HEK293 (cell line): ENCODE measurements around the gene CPTP.

Experiments
- CTCF ChIA-PET: fragments of 350-600 bp; formaldehyde crosslinking; extraction: SDS; loops from one replicate; lab custom pipeline; 2021; ENCODE audit warnings: antibody characterized with exemption; lab: Yijun Ruan, JAX
- POLR2A ChIA-PET: fragments of 300-600 bp; formaldehyde crosslinking; extraction: SDS; loops from one replicate; lab custom pipeline; 2020; ENCODE audit warnings: antibody characterized with exemption, inconsistent platforms; lab: Yijun Ruan, JAX
- H3K27ac ChIP-seq: fragments of 200-500 bp; sonication (Bioruptor generic); 2 replicates; pipeline ENCODE4 v1.5.1; 2014; ENCODE audit warnings: low read depth, low read length, control low read depth, inconsistent platforms; ENCODE audit errors: extremely low read depth
- H3K36me3 ChIP-seq, 2 experiments: fragments of 200-500 bp in 1 of 2; sonication (Bioruptor generic) in 1 of 2; 1 replicate in 1 of 2; 2 replicates in 1 of 2; pipeline ENCODE4 v1.5.1; 2014 to 2017; ENCODE audit warnings: inconsistent platforms in 2 of 2, low read length in 2 of 2; ENCODE audit not compliant: control insufficient read depth in 2 of 2, insufficient read depth in 1 of 2
- H3K4me1 ChIP-seq: fragments of 200-500 bp; sonication (Bioruptor generic); 2 replicates; pipeline ENCODE4 v1.5.1; 2014; ENCODE audit warnings: mild to moderate bottlenecking, low read length, inconsistent platforms; ENCODE audit not compliant: control insufficient read depth, insufficient read depth
- H3K4me3 ChIP-seq: 2 replicates; pipeline ENCODE4 v1.5.1; 2011; ENCODE audit warnings: low read depth, mild to moderate bottlenecking, control low read depth, low read length, moderate library complexity
- H3K9me3 ChIP-seq: fragments of 200-500 bp; sonication (Bioruptor generic); 2 replicates; pipeline ENCODE4 v1.5.1; 2014; ENCODE audit warnings: low read depth, low read length, inconsistent platforms; ENCODE audit not compliant: control insufficient read depth, insufficient read depth
- GLIS1 ChIP-seq: fragments of 450-650 bp; formaldehyde crosslinking; IDR thresholded peaks from 2 replicates; pipeline ENCODE4 v1.5.1; 2016; ENCODE audit warnings: missing biosample characterization, missing genetic modification characterization
- GLIS2 ChIP-seq: fragments of 450-650 bp; formaldehyde crosslinking; IDR thresholded peaks from 2 replicates; pipeline ENCODE4 v1.5.1; 2016; ENCODE audit warnings: missing biosample characterization, missing genetic modification characterization
- PATZ1 ChIP-seq: fragments of 450-650 bp; formaldehyde crosslinking; IDR thresholded peaks from 2 replicates; pipeline ENCODE4 v1.5.1; 2016; ENCODE audit warnings: missing biosample characterization, missing genetic modification characterization
- SP7 ChIP-seq: fragments of 450-650 bp; formaldehyde crosslinking; IDR thresholded peaks from 2 replicates; pipeline ENCODE4 v1.5.1; 2016; ENCODE audit warnings: missing biosample characterization, missing genetic modification characterization
- ZBTB49 ChIP-seq: fragments of 450-650 bp; formaldehyde crosslinking; IDR thresholded peaks from 2 replicates; pipeline ENCODE4 v1.5.1; 2016; ENCODE audit warnings: missing biosample characterization, missing genetic modification characterization, low read depth
- ZIC2 ChIP-seq: fragments of 450-650 bp; formaldehyde crosslinking; IDR thresholded peaks from 2 replicates; pipeline ENCODE4 v1.5.1; 2016; ENCODE audit warnings: missing biosample characterization, missing genetic modification characterization
- ZNF26 ChIP-seq: fragments of 450-650 bp; formaldehyde crosslinking; IDR thresholded peaks from 2 replicates; pipeline ENCODE4 v1.5.1; 2016; ENCODE audit warnings: missing biosample characterization, missing genetic modification characterization
- ZNF280C ChIP-seq: fragments of 450-650 bp; formaldehyde crosslinking; IDR thresholded peaks from 2 replicates; pipeline ENCODE4 v1.5.1; 2016; ENCODE audit warnings: missing biosample characterization, missing genetic modification characterization
- ZNF324 ChIP-seq: fragments of 450-650 bp; formaldehyde crosslinking; IDR thresholded peaks from 2 replicates; pipeline ENCODE4 v1.5.1; 2016; ENCODE audit warnings: missing biosample characterization, missing genetic modification characterization
- ZNF426 ChIP-seq: fragments of 450-650 bp; formaldehyde crosslinking; IDR thresholded peaks from 2 replicates; pipeline ENCODE4 v1.5.1; 2017; ENCODE audit warnings: missing biosample characterization, missing genetic modification characterization, mild to moderate bottlenecking, inconsistent platforms, moderate library complexity
- ZNF473 ChIP-seq: fragments of 450-650 bp; formaldehyde crosslinking; IDR thresholded peaks from 2 replicates; pipeline ENCODE4 v1.5.1; 2017; ENCODE audit warnings: missing biosample characterization, missing genetic modification characterization
- ZNF514 ChIP-seq: fragments of 450-650 bp; formaldehyde crosslinking; IDR thresholded peaks from 2 replicates; pipeline ENCODE4 v1.5.1; 2016; ENCODE audit warnings: missing biosample characterization, missing genetic modification characterization
- ZNF600 ChIP-seq: fragments of 450-650 bp; formaldehyde crosslinking; IDR thresholded peaks from 2 replicates; pipeline ENCODE4 v1.5.1; 2016; ENCODE audit warnings: missing biosample characterization, missing genetic modification characterization
- ZNF747 ChIP-seq: fragments of 450-650 bp; formaldehyde crosslinking; IDR thresholded peaks from 2 replicates; pipeline ENCODE4 v1.5.1; 2016; ENCODE audit warnings: missing biosample characterization, missing genetic modification characterization
- ZNF777 ChIP-seq: fragments of 450-650 bp; formaldehyde crosslinking; IDR thresholded peaks from 2 replicates; pipeline ENCODE4 v1.5.1; 2017; ENCODE audit warnings: missing biosample characterization, missing genetic modification characterization, borderline replicate concordance

CPTP gene

GRCh38 chr1:1284221-1285101 is 40.1 kb upstream of the CPTP start:
- H3K4me1 ChIP-seq = no peaks in the 10 kb centered on the region
- TF ChIP-seq ZNF600 (tag by site-specific recombination) (0 out of 2 replicates have a peak, but pooled peaks have one; percentile 31), ZIC2 (no peak), GLIS1 (tag by site-specific recombination) (0 out of 2 replicates have a peak, but pooled peaks have one; percentile 16), ZNF26 (tag by site-specific recombination) (no peak), GLIS2 (tag by site-specific recombination) (peak; percentile 37; the same call in 1 of the 2 replicates), PATZ1 (tag by site-specific recombination) (peak; percentile 44; the same call in 1 of the 2 replicates)
- TF ChIP-seq, all 188 proteins: peak for 4
- H3K4me3 ChIP-seq = no peak overlapping the region
- ChIA-PET POLR2A (no interaction called here), CTCF (no interaction called here)
- no peaks in the 10 kb centered on the region for H3K36me3 ChIP-seq
- no peaks in the 10 kb centered on the region for H3K9me3 ChIP-seq
- H3K27ac ChIP-seq = no peak overlapping the region

GRCh38 chr1:1285102-1285571 is 39.5 kb upstream of the CPTP start:
- Histone ChIP-seq H3K4me3 (no peak overlapping the region), H3K9me3 (no peaks in the 10 kb centered on the region), H3K4me1 (no peaks in the 10 kb centered on the region), H3K27ac (no peak overlapping the region), H3K36me3 (no peaks in the 10 kb centered on the region)
- ChIA-PET CTCF (no interaction called here), POLR2A (no interaction called here)
- no peak for TF ChIP-seq ZNF324 (tag by site-specific recombination)
- TF ChIP-seq SP7 (tag by site-specific recombination) = no peak
- no peak for TF ChIP-seq ZBTB49 (tag by site-specific recombination)
- TF ChIP-seq ZNF280C = no peak
- no peak for TF ChIP-seq ZNF473 (tag by site-specific recombination)
- TF ChIP-seq ZNF747 (tag by site-specific recombination) = no peak
- TF ChIP-seq ZNF426 (tag by site-specific recombination) = no peak
- TF ChIP-seq ZNF777 (tag by site-specific recombination) = no peak
- TF ChIP-seq ZNF514 (tag by site-specific recombination) = no peak
